ENCODE data around the gene ARG2. TPM values are rescaled to one million over a fixed set of nuclear protein-coding genes. Genes with fewer than 3 reads are reported as not detected.
A peak's percentile ranks its signal among the peaks of the same experiment; 100 is the strongest.

Gene ARG2
- total and polyA plus RNA-seq, 10 of the 15 experiments (the other 5 are each of a cell fraction or from before 2014, with no cell fraction given) = 0.48 to 7.8 (median 1.1) TPM

DNA sequence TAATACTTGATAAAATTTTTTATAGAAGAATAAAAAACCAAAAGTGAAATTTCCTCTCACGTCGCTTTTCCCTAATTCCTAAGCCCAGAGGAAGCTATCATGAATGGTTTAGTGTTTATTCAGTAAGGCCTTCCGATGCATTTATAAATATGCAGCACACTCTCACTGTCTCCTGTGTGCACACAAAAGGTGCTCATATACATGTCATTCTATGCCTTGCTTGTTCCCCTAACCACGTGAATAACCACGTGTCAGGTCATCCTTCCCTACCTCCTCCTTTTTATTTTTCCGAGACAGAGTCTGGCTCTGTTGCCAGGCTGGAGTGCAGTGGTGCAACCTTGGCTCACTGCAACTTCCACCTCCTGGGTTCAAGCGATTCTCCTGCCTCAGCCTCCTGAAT is 49.3 kb upstream of the ARG2 start (continued):
- no peak for TF ChIP-seq ZBTB11 (CRISPR knock-in tag; IDR thresholded peaks at IDR 0.05)

DNA sequence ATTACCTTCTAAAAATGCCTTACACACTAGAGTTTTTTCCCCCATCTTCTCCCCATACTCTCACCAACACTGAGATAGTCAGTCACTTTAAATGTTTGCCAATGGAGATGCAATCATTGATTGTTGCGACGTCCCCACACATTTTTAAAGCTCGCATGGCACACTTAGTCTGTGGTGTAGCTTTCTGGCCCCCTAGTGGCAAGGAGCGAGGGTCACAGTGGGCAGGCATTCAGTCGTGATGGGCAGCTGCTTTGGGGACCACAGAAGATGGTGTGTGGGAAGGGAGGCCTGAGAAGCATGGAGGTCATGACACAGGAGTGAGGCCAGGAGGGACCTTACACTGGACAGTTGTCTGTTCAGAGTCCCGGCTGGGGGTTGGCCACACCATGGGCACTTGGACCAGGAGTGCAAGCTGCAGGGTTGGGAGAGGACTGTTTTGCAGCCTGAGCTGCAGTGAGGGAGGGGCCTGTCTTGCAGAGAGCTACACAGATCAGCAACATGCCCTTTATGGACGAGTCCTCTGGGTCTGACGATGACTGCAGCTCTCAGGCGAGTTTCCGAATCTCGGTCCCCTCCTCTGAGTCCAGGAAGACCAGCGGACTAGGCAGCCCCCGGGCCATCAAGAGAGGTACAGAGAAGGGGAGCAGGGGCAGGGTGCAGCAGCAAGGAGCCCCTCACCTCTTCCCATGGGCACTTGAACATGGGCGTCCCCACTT is 48.3 kb upstream of the ARG2 start:
- H2AFZ ChIP-seq (ENCODE audit: control insufficient read depth, low read depth, low read length) = no peak overlapping the region
- no TSS peak for BruUV-seq (replicated peaks)
- ChIA-PET SMC1A (ENCODE audit: uncharacterized antibody, unreplicated experiment) (interaction anchor here (0.8 to 6.1 kb wide), 30 partner anchors 9 to 224 kb away, joined by 3 to 185 read pairs (median 6); no protein-coding TSS in a partner anchor), RAD21 (ENCODE audit: unreplicated experiment) (interaction anchor here (0.7 to 5.8 kb wide), 27 partner anchors 9 to 211 kb away, joined by 3 to 176 read pairs (median 4); partner anchors contain the start of genes ATP6V1D, EIF2S1 and PLEKHH1), CTCF (interaction anchor here (0.6 to 27.6 kb wide), 57 partner anchors 8 to 1211 kb away, joined by 3 to 583 read pairs (median 5); partner anchors contain the start of genes PLEK2, PLEKHH1, RDH12 and TMEM229B), POLR2A (interaction anchor here (1.3 kb wide), 2 partner anchors 43 to 45 kb away, joined by 3 read pairs; no protein-coding TSS in a partner anchor)
- H3K79me2 ChIP-seq (ENCODE audit: control insufficient read depth, insufficient read depth, low read length) = no peaks in the 10 kb centered on the region
- 26% methylated on average over 14 of the region's 14 CpGs for WGBS (ENCODE audit: insufficient coverage, insufficient replicate concordance, low lambda C conversion rate, missing lambda C conversion rate)
- H3K9ac ChIP-seq (ENCODE audit: control insufficient read depth, insufficient read depth, low read length) = no peak overlapping the region
- peaks cover 2% of the 10 kb centered on the region; the same call in 1 of the 2 replicates for H4K20me1 ChIP-seq (ENCODE audit: control insufficient read depth, insufficient read depth)
- in situ Hi-C loops (cut with MboI) = no loop called here
- H3K27me3 ChIP-seq (replicated peaks in 1 of 2; ENCODE audit: control insufficient read depth in 2 of 2, insufficient read depth in 2 of 2, low read length in 1 of 2) = no peaks in the 10 kb centered on the region
- no peak overlapping the region for H3K4me3 ChIP-seq
- FAIRE-seq (peak; percentile 97), DNase-seq (ENCODE audit: low read depth, low spot score) (no peak), ATAC-seq (peak; percentile 98)
- no peaks in the 10 kb centered on the region for H3K9me3 ChIP-seq (replicated peaks; ENCODE audit: control insufficient read depth, insufficient read depth, low read length)
- H3K4me1 ChIP-seq (ENCODE audit: control insufficient read depth, insufficient read depth, low read length) = no peaks in the 10 kb centered on the region
- H3K4me2 ChIP-seq (ENCODE audit: control insufficient read depth, insufficient read depth) = no peak overlapping the region
- H3K36me3 ChIP-seq (ENCODE audit: control insufficient read depth in 2 of 2, insufficient read depth in 2 of 2, low read length in 1 of 2) = no peaks in the 10 kb centered on the region
- no peak overlapping the region for H3K27ac ChIP-seq (ENCODE audit: control insufficient read depth, insufficient read depth)
- intact Hi-C loops (cut with micrococcal nuclease; ENCODE audit: unreplicated experiment) = loop anchor here (1.0 kb wide), 2 partner anchors 45 to 144 kb away; no protein-coding TSS in a partner anchor
- 0 out of 2 replicates have a peak, but pooled peaks have one; percentile 11 for TF ChIP-seq HCFC1 (IDR thresholded peaks at IDR 0.05; ENCODE audit: low read length)
- TF ChIP-seq, protein P1, sequence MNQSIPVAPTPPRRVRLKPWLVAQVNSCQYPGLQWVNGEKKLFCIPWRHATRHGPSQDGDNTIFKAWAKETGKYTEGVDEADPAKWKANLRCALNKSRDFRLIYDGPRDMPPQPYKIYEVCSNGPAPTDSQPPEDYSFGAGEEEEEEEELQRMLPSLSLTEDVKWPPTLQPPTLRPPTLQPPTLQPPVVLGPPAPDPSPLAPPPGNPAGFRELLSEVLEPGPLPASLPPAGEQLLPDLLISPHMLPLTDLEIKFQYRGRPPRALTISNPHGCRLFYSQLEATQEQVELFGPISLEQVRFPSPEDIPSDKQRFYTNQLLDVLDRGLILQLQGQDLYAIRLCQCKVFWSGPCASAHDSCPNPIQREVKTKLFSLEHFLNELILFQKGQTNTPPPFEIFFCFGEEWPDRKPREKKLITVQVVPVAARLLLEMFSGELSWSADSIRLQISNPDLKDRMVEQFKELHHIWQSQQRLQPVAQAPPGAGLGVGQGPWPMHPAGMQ (IDR thresholded peaks at IDR 0.05; ENCODE audit: borderline replicate concordance) = no peak
- TF ChIP-seq HDGF (IDR thresholded peaks at IDR 0.05) = 0 out of 2 replicates have a peak, but pooled peaks have one; percentile 20
- TF ChIP-seq FOXK2 (IDR thresholded peaks at IDR 0.05) = no peak
- TF ChIP-seq YY1 (IDR thresholded peaks at IDR 0.05; ENCODE audit: low read depth, low read length) = peak; percentile 70
- no peak for TF ChIP-seq BCL11A (IDR thresholded peaks at IDR 0.05; ENCODE audit: low read depth, low read length)
- TF ChIP-seq E2F4 (IDR thresholded peaks at IDR 0.05; ENCODE audit: low read depth, low read length) = no peak
- no peak for TF ChIP-seq FOXM1 (IDR thresholded peaks at IDR 0.05; ENCODE audit: low read depth, low read length)
- TF ChIP-seq TAF1 (IDR thresholded peaks at IDR 0.05; ENCODE audit: borderline replicate concordance, low read depth, low read length) = no peak
- TF ChIP-seq SMC3 (IDR thresholded peaks at IDR 0.05; ENCODE audit: borderline replicate concordance, low read length) = peak; percentile 98
- no peak for TF ChIP-seq EGR1 (IDR thresholded peaks at IDR 0.05; ENCODE audit: borderline replicate concordance in 1 of 2, low read depth in 2 of 2, low read length in 2 of 2)
- TF ChIP-seq IRF4 (IDR thresholded peaks at IDR 0.05; ENCODE audit: low read depth, low read length) = peak; percentile 8; the same call in 1 of the 2 replicates
- no peak for TF ChIP-seq SIX5 (IDR thresholded peaks at IDR 0.05; ENCODE audit: low read depth, low read length, severe bottlenecking)
- TF ChIP-seq, protein P2, sequence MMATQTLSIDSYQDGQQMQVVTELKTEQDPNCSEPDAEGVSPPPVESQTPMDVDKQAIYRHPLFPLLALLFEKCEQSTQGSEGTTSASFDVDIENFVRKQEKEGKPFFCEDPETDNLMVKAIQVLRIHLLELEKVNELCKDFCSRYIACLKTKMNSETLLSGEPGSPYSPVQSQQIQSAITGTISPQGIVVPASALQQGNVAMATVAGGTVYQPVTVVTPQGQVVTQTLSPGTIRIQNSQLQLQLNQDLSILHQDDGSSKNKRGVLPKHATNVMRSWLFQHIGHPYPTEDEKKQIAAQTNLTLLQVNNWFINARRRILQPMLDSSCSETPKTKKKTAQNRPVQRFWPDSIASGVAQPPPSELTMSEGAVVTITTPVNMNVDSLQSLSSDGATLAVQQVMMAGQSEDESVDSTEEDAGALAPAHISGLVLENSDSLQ (IDR thresholded peaks at IDR 0.05) = peak; percentile 92
